HepG2 (cell line): ENCODE measurements around the gene NUCB1. TPM values are rescaled to one million over a fixed set of nuclear protein-coding genes. Genes with fewer than 3 reads are reported as not detected.
A peak's percentile ranks its signal among the peaks of the same experiment; 100 is the strongest.

ENCODE experiments used
- AKAP8 ChIP-seq: sonication (generic); formaldehyde crosslinking; IDR thresholded peaks from 2 replicates; pipeline ENCODE4 v1.5.1; 2020; ENCODE audit warnings: mild to moderate bottlenecking, missing genetic modification reagents
- DZIP1 ChIP-seq: sonication (generic); formaldehyde crosslinking; IDR thresholded peaks from 2 replicates; pipeline ENCODE4 v1.5.0; 2020; ENCODE audit warnings: mild to moderate bottlenecking, missing genetic modification reagents
- EHMT2 ChIP-seq: fragments of 200-600 bp; sonication (generic); IDR thresholded peaks from 2 replicates; pipeline ENCODE4 v1.7.0; 2017; ENCODE audit warnings: antibody characterized with exemption, low read depth, low read length, borderline replicate concordance
- EP300 ChIP-seq, 3 experiments: sonication (generic) in 1 of 3; formaldehyde crosslinking in 1 of 3; IDR thresholded peaks; 2 replicates each; pipeline versions ENCODE4 v1.5.1 to v1.6.1; 2011 to 2020; ENCODE audit warnings: low read depth in 2 of 3, low read length in 2 of 3, borderline replicate concordance in 1 of 3, improper control_type of control experiment in 1 of 3, mild to moderate bottlenecking in 1 of 3, missing genetic modification reagents in 1 of 3, moderate library complexity in 1 of 3
- FOSL1 ChIP-seq: sonication (generic); formaldehyde crosslinking; IDR thresholded peaks from 2 replicates; pipeline ENCODE4 v1.9.0; 2021; ENCODE audit warnings: missing genetic modification reagents, borderline replicate concordance
- FUBP1 ChIP-seq: sonication (generic); formaldehyde crosslinking; IDR thresholded peaks from 2 replicates; pipeline ENCODE4 v1.5.1; 2020; ENCODE audit warnings: missing genetic modification reagents, mild to moderate bottlenecking, borderline replicate concordance
- HES4 ChIP-seq: sonication (generic); formaldehyde crosslinking; IDR thresholded peaks from 2 replicates; pipeline ENCODE4 v1.9.0; 2021; ENCODE audit warnings: mild to moderate bottlenecking, missing genetic modification reagents, borderline replicate concordance
- HOXA3 ChIP-seq: sonication (generic); formaldehyde crosslinking; IDR thresholded peaks from 2 replicates; pipeline ENCODE4 v1.5.0; 2020; ENCODE audit warnings: missing genetic modification reagents
- KDM5A ChIP-seq: fragments of 200-600 bp; sonication (generic); IDR thresholded peaks from 2 replicates; pipeline ENCODE4 v1.7.0; 2018; ENCODE audit warnings: antibody characterized with exemption, mild to moderate bottlenecking, low read length, borderline replicate concordance
- MED1 ChIP-seq: sonication (generic); formaldehyde crosslinking; IDR thresholded peaks from 2 replicates; pipeline ENCODE4 v1.4.0; 2020; ENCODE audit warnings: missing genetic modification reagents
- NAIF1 ChIP-seq: sonication (generic); formaldehyde crosslinking; IDR thresholded peaks from 2 replicates; pipeline ENCODE4 v1.5.0; 2020; ENCODE audit warnings: mild to moderate bottlenecking, missing genetic modification reagents, borderline replicate concordance
- PHF20 ChIP-seq: sonication (generic); formaldehyde crosslinking; IDR thresholded peaks from 2 replicates; pipeline ENCODE4 v1.5.0; 2020; ENCODE audit warnings: mild to moderate bottlenecking, missing genetic modification reagents
- RBM22 ChIP-seq: fragments of 200-400 bp; formaldehyde crosslinking; optimal IDR thresholded peaks from 2 replicates; pipeline ENCODE3; 2017; ENCODE audit warnings: mild to moderate bottlenecking, low read length, moderate library complexity
- RBM39 ChIP-seq: fragments of 200-400 bp; formaldehyde crosslinking; IDR thresholded peaks from one replicate; pipeline ENCODE4 v1.6.1; 2018; ENCODE audit warnings: antibody characterized with exemption, mild to moderate bottlenecking, low read depth, low read length; ENCODE audit not compliant: poor library complexity, severe bottlenecking
- TAF1 ChIP-seq: sonication (generic); formaldehyde crosslinking; IDR thresholded peaks from 2 replicates; pipeline ENCODE4 v1.4.0; 2020; ENCODE audit warnings: missing genetic modification reagents
- TEAD3 ChIP-seq: optimal IDR thresholded peaks from 2 replicates; pipeline ENCODE3; 2016; ENCODE audit warnings: borderline replicate concordance
- TIGD3 ChIP-seq: sonication (generic); formaldehyde crosslinking; IDR thresholded peaks from 2 replicates; pipeline ENCODE4 v1.5.1; 2020; ENCODE audit warnings: mild to moderate bottlenecking, missing genetic modification reagents, borderline replicate concordance
- ZBTB1 ChIP-seq: sonication (generic); formaldehyde crosslinking; IDR thresholded peaks from 2 replicates; pipeline ENCODE4 v1.4.0; 2020; ENCODE audit warnings: missing genetic modification reagents, borderline replicate concordance
- ZBTB26 ChIP-seq: IDR thresholded peaks from 2 replicates; pipeline ENCODE4 v1.6.1; 2016; ENCODE audit warnings: missing compliant biosample characterization, missing genetic modification reagents, borderline replicate concordance
- ZNF225 ChIP-seq: sonication (generic); formaldehyde crosslinking; IDR thresholded peaks from 2 replicates; pipeline ENCODE4 v1.4.0; 2020; ENCODE audit warnings: mild to moderate bottlenecking, missing genetic modification reagents
- ZNF451 ChIP-seq: sonication (generic); formaldehyde crosslinking; IDR thresholded peaks from 2 replicates; pipeline ENCODE4 v1.5.0; 2020; ENCODE audit warnings: mild to moderate bottlenecking, missing genetic modification reagents
- polyA plus RNA-seq, 8 experiments: library from polyadenylated mRNA; depleted of rRNA in 3 of 8; stranded (reverse) in 7 of 8; unstranded in 1 of 8; fragments of >200 nt; fragmentation: Illumina TruSeq in 4 of 8; extraction: Trizol in 4 of 8; gene quantifications; 2 replicates each; pipeline versions ENCODE4 v1.2.1 to v1.2.3, GENCODE V29; 2011 to 2016; ENCODE audit warnings: low read depth in 4 of 8, missing spikeins in 1 of 8, mixed read lengths in 1 of 8; ENCODE audit not compliant: insufficient read depth in 1 of 8
- total RNA-seq, 5 experiments: library from RNA; depleted of rRNA; stranded (reverse); fragments of >200 nt; fragmentation: Illumina TruSeq; extraction: Trizol; gene quantifications; 2 replicates each; pipeline ENCODE4 v1.2.3, GENCODE V29; 2016; ENCODE audit warnings: low read depth in 1 of 5

NUCB1 gene
- total and polyA plus RNA-seq, 2 of the 13 experiments (the other 11 are each of a cell fraction or from before 2014, with no cell fraction given): 82.3 to 106 TPM

GRCh38 chr19:48966541-48967345 lies 66.6 kb downstream of the NUCB1 start (continued):
- TF ChIP-seq TIGD3 (CRISPR knock-in tag) (0 out of 2 replicates have a peak, but pooled peaks have one; percentile 64), DZIP1 (CRISPR knock-in tag) (no peak), EHMT2 (no peak), TAF1 (CRISPR knock-in tag) (0 out of 2 replicates have a peak, but pooled peaks have one; percentile 0), KDM5A (no peak), NAIF1 (CRISPR knock-in tag) (no peak), FUBP1 (no peak), FOSL1 (CRISPR knock-in tag) (no peak), AKAP8 (CRISPR knock-in tag) (no peak; the same call in 1 of the 2 replicates), EP300 (IDR thresholded peaks at IDR 0.05; ENCODE audit: low read depth in 2 of 2, low read length in 2 of 2) (no peak), EP300 (CRISPR knock-in tag; IDR thresholded peaks at IDR 0.05; ENCODE audit: borderline replicate concordance) (no peak), ZNF225 (CRISPR knock-in tag) (no peak), ZBTB26 (no peak), RBM22 (peak; percentile 24), MED1 (CRISPR knock-in tag) (no peak), HES4 (CRISPR knock-in tag) (no peak), RBM39 (no peak), ZNF451 (0 out of 2 replicates have a peak, but pooled peaks have one; percentile 18), PHF20 (CRISPR knock-in tag) (no peak), ZBTB1 (CRISPR knock-in tag) (no peak), HOXA3 (0 out of 2 replicates have a peak, but pooled peaks have one; percentile 7), TEAD3 (CRISPR knock-in tag) (no peak)
